Measurements from ENCODE around the gene PLXNB2.
"Not testable (repeated sequence)": the region's sequence is repeated elsewhere in the genome, so short reads cannot be mapped to it uniquely, and the experiment has no call there.

The PLXNB2 gene

GRCh38 chr22:50306753-50307749, at the start of gene PLXNB2:
Gene PLXNB2, minus strand, starts transcription at chr22:50307646. Its CDS starts 17,062 bp downstream, at chr22:50290584.
- no peak for FAIRE-seq

- no peak for FAIRE-seq
These were observed 49.8 kb upstream of the PLXNB2 start for GRCh38 chr22:50357222-50357621.

- no peak for FAIRE-seq
These were observed 48.7 kb upstream of the PLXNB2 start for GRCh38 chr22:50356186-50356585.

- FAIRE-seq = no peak
These were observed 40.6 kb upstream of the PLXNB2 start for GRCh38 chr22:50348058-50348457.

GRCh38 chr22:50347157-50347556, 39.7 kb upstream of the PLXNB2 start:
- no peak for FAIRE-seq

- FAIRE-seq = no peak
These were observed 39.0 kb upstream of the PLXNB2 start for GRCh38 chr22:50346470-50346869.

GRCh38 chr22:50343541-50343935, 36.1 kb upstream of the PLXNB2 start:
- FAIRE-seq = no peak

GRCh38 chr22:50342651-50343540, 35.5 kb upstream of the PLXNB2 start, which contains the start of gene PPP6R2:
Gene PPP6R2, plus strand, starts transcription at chr22:50343327. Its CDS starts 50,582 bp downstream, at chr22:50393909.
- no peak for FAIRE-seq

GRCh38 chr22:50341977-50342650, 34.7 kb upstream of the PLXNB2 start:
- FAIRE-seq = peak; percentile 60

GRCh38 chr22:50339945-50340879, 32.8 kb upstream of the PLXNB2 start:
- FAIRE-seq = no peak

- FAIRE-seq = no peak
These were observed 31.5 kb upstream of the PLXNB2 start for GRCh38 chr22:50338860-50339462.

- FAIRE-seq = no peak
These were observed 30.7 kb upstream of the PLXNB2 start for GRCh38 chr22:50338042-50338573.

- no peak for FAIRE-seq
These were observed 30.0 kb upstream of the PLXNB2 start for GRCh38 chr22:50337262-50338041.

- FAIRE-seq = not testable (repeated sequence)
These were observed 27.0 kb upstream of the PLXNB2 start for GRCh38 chr22:50334433-50334832.

GRCh38 chr22:50329236-50329635, 21.8 kb upstream of the PLXNB2 start:
- no peak for FAIRE-seq

- FAIRE-seq = no peak
These were observed 20.2 kb upstream of the PLXNB2 start for GRCh38 chr22:50327711-50328019.

GRCh38 chr22:50326956-50327710, 19.7 kb upstream of the PLXNB2 start, which contains the start of gene DENND6B:
Gene DENND6B, minus strand, starts transcription at chr22:50327012. Its CDS starts 24 bp downstream, at chr22:50326988.
- no peak for FAIRE-seq

GRCh38 chr22:50326225-50326955, 18.9 kb upstream of the PLXNB2 start:
- no peak for FAIRE-seq

All from TTC549 (cell line).